ENCODE measurements around the gene LHX6.

GRCh38 chr9:122186777-122187470, 41.8 kb downstream of the LHX6 start:
- TF ChIP-seq CTCF (IDR thresholded peaks at IDR 0.05; ENCODE audit: control extremely low read depth in 1 of 3, insufficient read depth in 1 of 3, low read depth in 1 of 3, low read length in 3 of 3) (no peak), CHD1 (IDR thresholded peaks at IDR 0.05; ENCODE audit: low read depth, low read length) (no peak), POLR2AphosphoS5 (IDR thresholded peaks at IDR 0.05; ENCODE audit: low read depth, low read length) (no peak), JUN (IDR thresholded peaks at IDR 0.05; ENCODE audit: low read depth, low read length) (no peak), TAF1 (IDR thresholded peaks at IDR 0.05; ENCODE audit: low read depth, low read length) (no peak), KDM4A (IDR thresholded peaks at IDR 0.05; ENCODE audit: low read depth, low read length, severe bottlenecking) (no peak), RNF2 (IDR thresholded peaks at IDR 0.05; ENCODE audit: borderline replicate concordance, low read depth, low read length, missing control alignments, poor library complexity, severe bottlenecking) (no peak), SIN3A (conservative IDR thresholded peaks at IDR 0.05 in 1 of 2, IDR thresholded peaks at IDR 0.05 in 1 of 2; ENCODE audit: low read depth in 1 of 2, low read length in 2 of 2) (no peak)
